WTC11 (cell line): ENCODE results near the gene CELA3A. TPM values are rescaled to one million over a fixed set of nuclear protein-coding genes. Genes with fewer than 3 reads are reported as not detected.

Experiments
- ATAC-seq: fragments of 200-7000 bp; cut with Tn5 transposase; 2 replicates; pipeline ENCODE4 v1.10.0; 2021; ENCODE audit warnings: mild to moderate bottlenecking, moderate library complexity
- CTCF ChIA-PET: fragments of 300-600 bp; sonication (Branson Sonifier 250); formaldehyde crosslinking; loops from one replicate; lab custom pipeline; 2021; ENCODE audit warnings: antibody characterized with exemption; lab: Charles Lee
- POLR2A ChIA-PET: fragments of 350-600 bp; sonication (Branson Sonifier 250); formaldehyde crosslinking; loops from one replicate; lab custom pipeline; 2021; ENCODE audit warnings: antibody characterized with exemption; lab: Charles Lee
- DNase-seq: peaks from one replicate; pipeline ENCODE4 v3.0.0; 2021; ENCODE audit warnings: low spot score
- H3K27ac Mint-ChIP-seq: 2 replicates; pipeline ENCODE4 v1.8.0; 2021; ENCODE audit warnings: mixed read lengths
- H3K27me3 Mint-ChIP-seq: 2 replicates; pipeline ENCODE4 v1.8.0; 2021; ENCODE audit warnings: low read depth, mild to moderate bottlenecking, moderate library complexity, mixed read lengths
- H3K36me3 Mint-ChIP-seq: 2 replicates; pipeline ENCODE4 v1.8.0; 2021; ENCODE audit warnings: mixed read lengths
- H3K4me1 Mint-ChIP-seq: 2 replicates; pipeline ENCODE4 v1.8.0; 2022; ENCODE audit warnings: mixed read lengths
- H3K4me3 Mint-ChIP-seq: 2 replicates; pipeline ENCODE4 v1.8.0; 2021; ENCODE audit warnings: mild to moderate bottlenecking, moderate library complexity, mixed read lengths
- H3K9me3 Mint-ChIP-seq: 2 replicates; pipeline ENCODE4 v1.8.0; 2021; ENCODE audit warnings: mixed read lengths
- CDX4 ChIP-seq: fragments of 250-450 bp; sonication (Bioruptor Pico); IDR thresholded peaks from 2 replicates; pipeline ENCODE4 v1.9.0; 2021; ENCODE audit warnings: moderate library complexity, mild to moderate bottlenecking, inconsistent platforms, borderline replicate concordance
- CREB1 ChIP-seq: sonication (generic); formaldehyde crosslinking; IDR thresholded peaks from 2 replicates; pipeline ENCODE4 v1.8.0; 2023; ENCODE audit warnings: mild to moderate bottlenecking, missing genetic modification reagents
- E2F1 ChIP-seq: sonication (generic); formaldehyde crosslinking; IDR thresholded peaks from 2 replicates; pipeline ENCODE4 v1.8.0; 2022; ENCODE audit warnings: mild to moderate bottlenecking, missing genetic modification reagents
- ETV6 ChIP-seq: sonication (generic); formaldehyde crosslinking; IDR thresholded peaks from 2 replicates; pipeline ENCODE4 v1.8.1; 2022; ENCODE audit warnings: mild to moderate bottlenecking, missing genetic modification reagents
- GABPB1 ChIP-seq: sonication (generic); formaldehyde crosslinking; IDR thresholded peaks from 2 replicates; pipeline ENCODE4 v1.8.1; 2023; ENCODE audit warnings: mild to moderate bottlenecking, missing genetic modification reagents
- KAT7 ChIP-seq: sonication (generic); formaldehyde crosslinking; IDR thresholded peaks from 2 replicates; pipeline ENCODE4 v1.8.1; 2023; ENCODE audit warnings: missing genetic modification reagents, mild to moderate bottlenecking, borderline replicate concordance
- NFATC4 ChIP-seq: fragments of 250-450 bp; sonication (Bioruptor Pico); IDR thresholded peaks from 2 replicates; pipeline ENCODE4 v1.9.0; 2021; ENCODE audit warnings: mild to moderate bottlenecking
- NR2C2 ChIP-seq: sonication (generic); formaldehyde crosslinking; IDR thresholded peaks from 2 replicates; pipeline ENCODE4 v1.8.0; 2022; ENCODE audit warnings: mild to moderate bottlenecking, missing genetic modification reagents
- NR3C1 ChIP-seq: sonication (generic); formaldehyde crosslinking; conservative IDR thresholded peaks from 2 replicates; pipeline ENCODE4 v1.8.1; 2023; ENCODE audit warnings: low read depth, mild to moderate bottlenecking, missing genetic modification reagents
- PRDM15 ChIP-seq: sonication (generic); formaldehyde crosslinking; IDR thresholded peaks from 2 replicates; pipeline ENCODE4 v1.8.0; 2022; ENCODE audit warnings: missing genetic modification reagents
- PREB ChIP-seq: sonication (generic); formaldehyde crosslinking; IDR thresholded peaks from 2 replicates; pipeline ENCODE4 v1.8.1; 2022; ENCODE audit warnings: mild to moderate bottlenecking, missing genetic modification reagents, moderate library complexity, borderline replicate concordance
- RORB ChIP-seq: fragments of 250-450 bp; sonication (Bioruptor Pico); IDR thresholded peaks from 2 replicates; pipeline ENCODE4 v1.9.0; 2021; ENCODE audit warnings: mild to moderate bottlenecking
- TEAD1 ChIP-seq: sonication (generic); formaldehyde crosslinking; IDR thresholded peaks from 2 replicates; pipeline ENCODE4 v1.8.0; 2022; ENCODE audit warnings: mild to moderate bottlenecking, missing genetic modification reagents
- ZNF138 ChIP-seq: sonication (generic); formaldehyde crosslinking; conservative IDR thresholded peaks from 2 replicates; pipeline ENCODE4 v1.8.1; 2022; ENCODE audit warnings: mild to moderate bottlenecking, moderate library complexity, missing genetic modification reagents
- ZNF219 ChIP-seq: sonication (generic); formaldehyde crosslinking; IDR thresholded peaks from 2 replicates; pipeline ENCODE4 v1.8.0; 2023; ENCODE audit warnings: missing genetic modification reagents, mild to moderate bottlenecking, borderline replicate concordance
- ZNF232 ChIP-seq: sonication (generic); formaldehyde crosslinking; IDR thresholded peaks from 2 replicates; pipeline ENCODE4 v1.8.0; 2022; ENCODE audit warnings: mild to moderate bottlenecking, missing genetic modification reagents
- ZNF416 ChIP-seq: fragments of 250-450 bp; sonication (Bioruptor Pico); IDR thresholded peaks from 2 replicates; pipeline ENCODE4 v1.9.0; 2021; ENCODE audit warnings: mild to moderate bottlenecking, inconsistent platforms
- total RNA-seq: library from RNA; stranded (reverse); gene quantifications from 3 replicates; pipeline ENCODE4 v1.2.3, GENCODE V29; 2021

The CELA3A gene
- total RNA-seq, 1 experiment from 2014 or later: 8.0 TPM

- TF ChIP-seq PRDM15 (CRISPR knock-in tag): no peak
Observed at GRCh38 chr1:22039594-22040285, 38.3 kb downstream of the CELA3A start (continued).

- POLR2A ChIA-PET: no interaction called here
- Mint-ChIP-seq H3K4me3 (no peak overlapping the region), H3K27ac (peak overlapping the region; percentile 12; the same call in 1 of the 2 replicates), H3K4me1 (peaks cover 42% of the 10 kb centered on the region), H3K36me3 (peaks cover under 1% of the 10 kb centered on the region; the same call in 1 of the 2 replicates), H3K27me3 (no peaks in the 10 kb centered on the region), H3K9me3 (peaks cover 2% of the 10 kb centered on the region)
- TF ChIP-seq ZNF138 (CRISPR knock-in tag): no peak
- no peak for TF ChIP-seq NR2C2 (CRISPR knock-in tag)
- CTCF ChIA-PET: interaction anchor here (0.6 to 1.4 kb wide), 6 partner anchors 10 to 385 kb away, joined by 3 to 7 read pairs (median 3); partner anchors contain the start of gene CDC42
- no peak for DNase-seq
- no peak for ATAC-seq
Observed at GRCh38 chr1:22040286-22040623, 38.8 kb downstream of the CELA3A start.

- no peak for DNase-seq
- no peak overlapping the region for H3K4me3 Mint-ChIP-seq
- TF ChIP-seq ZNF416 (CRISPR knock-in tag): no peak
- no peak for TF ChIP-seq GABPB1
- TF ChIP-seq E2F1 (CRISPR knock-in tag): no peak
- no peak for TF ChIP-seq NR3C1
- TF ChIP-seq KAT7 (CRISPR knock-in tag): no peak
- TF ChIP-seq PREB: no peak
- no peak for TF ChIP-seq NFATC4 (CRISPR knock-in tag)
- no peak for TF ChIP-seq CDX4 (CRISPR knock-in tag)
- no peak for TF ChIP-seq ETV6 (CRISPR knock-in tag)
- TF ChIP-seq ZNF232: no peak
- TF ChIP-seq RORB (CRISPR knock-in tag): no peak
- no peak for TF ChIP-seq TEAD1 (CRISPR knock-in tag)
- TF ChIP-seq ZNF219 (CRISPR knock-in tag): no peak
- TF ChIP-seq CREB1: no peak
- H3K36me3 Mint-ChIP-seq: peaks cover 4% of the 10 kb centered on the region; the same call in 1 of the 2 replicates
- no peak overlapping the region for H3K27ac Mint-ChIP-seq
- CTCF ChIA-PET: no interaction called here
- no peak for ATAC-seq
- POLR2A ChIA-PET: no interaction called here
- H3K4me1 Mint-ChIP-seq: peaks cover 42% of the 10 kb centered on the region
- H3K9me3 Mint-ChIP-seq: peaks cover 6% of the 10 kb centered on the region
- no peaks in the 10 kb centered on the region for H3K27me3 Mint-ChIP-seq
Observed at GRCh38 chr1:22041505-22041904, 40.0 kb downstream of the CELA3A start.
